Measurements from ENCODE around the gene PSMF1. TPM values are rescaled to one million over a fixed set of nuclear protein-coding genes. Genes with fewer than 3 reads are reported as not detected.
A peak's percentile ranks its signal among the peaks of the same experiment; 100 is the strongest.

Gene PSMF1
- total and polyA plus RNA-seq, 9 of the 15 experiments (the other 6 are each of a cell fraction or from before 2014, with no cell fraction given), result 8.5 to 192 (median 33.2) TPM

DNA sequence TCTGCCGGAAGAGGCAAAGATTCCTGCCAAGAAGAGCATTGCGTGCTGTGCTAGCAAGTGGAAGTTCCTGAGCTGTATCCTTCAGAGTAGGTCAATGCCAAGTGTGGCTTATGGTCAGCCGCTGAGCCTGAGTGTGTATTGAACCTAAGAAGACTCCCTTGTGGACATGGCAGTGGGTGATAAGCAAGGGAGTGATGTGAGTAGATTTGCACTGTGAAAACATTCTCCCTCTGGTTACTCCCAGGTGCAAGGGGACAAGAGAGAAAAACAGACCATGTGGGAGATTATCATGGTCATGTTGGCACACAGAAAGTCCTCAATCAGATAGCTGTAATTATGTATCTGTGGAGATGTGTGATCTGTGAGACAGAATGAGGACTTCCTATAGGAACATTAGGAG, 72.4 kb downstream of the PSMF1 start (continued):
- TF ChIP-seq DPF2 (IDR thresholded peaks at IDR 0.05), result peak; percentile 56
- TF ChIP-seq ZBTB8A (IDR thresholded peaks at IDR 0.05; ENCODE audit: partially characterized antibody), result no peak
- no peak for TF ChIP-seq NFE2L1 (tag; IDR thresholded peaks at IDR 0.05; ENCODE audit: borderline replicate concordance, low read depth)
- TF ChIP-seq TCF7 (IDR thresholded peaks at IDR 0.05; ENCODE audit: borderline replicate concordance), result no peak
- TF ChIP-seq TGIF2 (CRISPR knock-in tag; IDR thresholded peaks at IDR 0.05), result no peak
- no peak for TF ChIP-seq STAT5B (CRISPR knock-in tag; IDR thresholded peaks at IDR 0.05)
- 0 out of 4 replicates have a peak, but pooled peaks of 1 of the 2 experiments have one; percentile 18 for TF ChIP-seq FOXK2 (conservative IDR thresholded peaks at IDR 0.05 in 1 of 2, IDR thresholded peaks at IDR 0.05 in 1 of 2; ENCODE audit: low read depth in 2 of 2)
- TF ChIP-seq, protein P1, sequence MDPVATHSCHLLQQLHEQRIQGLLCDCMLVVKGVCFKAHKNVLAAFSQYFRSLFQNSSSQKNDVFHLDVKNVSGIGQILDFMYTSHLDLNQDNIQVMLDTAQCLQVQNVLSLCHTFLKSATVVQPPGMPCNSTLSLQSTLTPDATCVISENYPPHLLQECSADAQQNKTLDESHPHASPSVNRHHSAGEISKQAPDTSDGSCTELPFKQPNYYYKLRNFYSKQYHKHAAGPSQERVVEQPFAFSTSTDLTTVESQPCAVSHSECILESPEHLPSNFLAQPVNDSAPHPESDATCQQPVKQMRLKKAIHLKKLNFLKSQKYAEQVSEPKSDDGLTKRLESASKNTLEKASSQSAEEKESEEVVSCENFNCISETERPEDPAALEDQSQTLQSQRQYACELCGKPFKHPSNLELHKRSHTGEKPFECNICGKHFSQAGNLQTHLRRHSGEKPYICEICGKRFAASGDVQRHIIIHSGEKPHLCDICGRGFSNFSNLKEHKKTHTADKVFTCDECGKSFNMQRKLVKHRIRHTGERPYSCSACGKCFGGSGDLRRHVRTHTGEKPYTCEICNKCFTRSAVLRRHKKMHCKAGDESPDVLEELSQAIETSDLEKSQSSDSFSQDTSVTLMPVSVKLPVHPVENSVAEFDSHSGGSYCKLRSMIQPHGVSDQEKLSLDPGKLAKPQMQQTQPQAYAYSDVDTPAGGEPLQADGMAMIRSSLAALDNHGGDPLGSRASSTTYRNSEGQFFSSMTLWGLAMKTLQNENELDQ (CRISPR knock-in tag; IDR thresholded peaks at IDR 0.05; ENCODE audit: borderline replicate concordance), result no peak
- TF ChIP-seq, protein P2, sequence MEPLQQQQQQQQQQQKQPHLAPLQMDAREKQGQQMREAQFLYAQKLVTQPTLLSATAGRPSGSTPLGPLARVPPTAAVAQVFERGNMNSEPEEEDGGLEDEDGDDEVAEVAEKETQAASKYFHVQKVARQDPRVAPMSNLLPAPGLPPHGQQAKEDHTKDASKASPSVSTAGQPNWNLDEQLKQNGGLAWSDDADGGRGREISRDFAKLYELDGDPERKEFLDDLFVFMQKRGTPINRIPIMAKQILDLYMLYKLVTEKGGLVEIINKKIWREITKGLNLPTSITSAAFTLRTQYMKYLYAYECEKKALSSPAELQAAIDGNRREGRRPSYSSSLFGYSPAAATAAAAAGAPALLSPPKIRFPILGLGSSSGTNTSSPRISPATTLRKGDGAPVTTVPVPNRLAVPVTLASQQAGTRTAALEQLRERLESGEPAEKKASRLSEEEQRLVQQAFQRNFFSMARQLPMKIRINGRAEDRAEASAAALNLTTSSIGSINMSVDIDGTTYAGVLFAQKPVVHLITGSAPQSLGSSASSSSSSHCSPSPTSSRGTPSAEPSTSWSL (CRISPR knock-in tag; IDR thresholded peaks at IDR 0.05; ENCODE audit: borderline replicate concordance), result no peak
- TF ChIP-seq, protein P3, sequence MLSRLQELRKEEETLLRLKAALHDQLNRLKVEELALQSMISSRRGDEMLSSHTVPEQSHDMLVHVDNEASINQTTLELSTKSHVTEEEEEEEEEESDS (CRISPR knock-in tag; IDR thresholded peaks at IDR 0.05), result no peak
- peak; percentile 88 for TF ChIP-seq CBFA2T2 (conservative IDR thresholded peaks at IDR 0.05)
- no peak for TF ChIP-seq ZNF146 (CRISPR knock-in tag; IDR thresholded peaks at IDR 0.05; ENCODE audit: unreplicated experiment)
- peak; percentile 82 for TF ChIP-seq NCOR1 (IDR thresholded peaks at IDR 0.05)
- TF ChIP-seq CCNT2 (IDR thresholded peaks at IDR 0.05; ENCODE audit: borderline replicate concordance, extremely low read depth, insufficient read length, low read depth, low read length), result no peak
- TF ChIP-seq ZFP1 (CRISPR knock-in tag; IDR thresholded peaks at IDR 0.05), result no peak
- no peak for TF ChIP-seq SNIP1 (IDR thresholded peaks at IDR 0.05; ENCODE audit: low read depth)
- peak; percentile 24; the same call in 1 of the 2 replicates for TF ChIP-seq CREM (IDR thresholded peaks at IDR 0.05; ENCODE audit: low read depth)
- TF ChIP-seq HDGF (IDR thresholded peaks at IDR 0.05), result no peak
- TF ChIP-seq ZNF644 (tag; IDR thresholded peaks at IDR 0.05; ENCODE audit: low read depth), result no peak
- TF ChIP-seq NFIC (IDR thresholded peaks at IDR 0.05), result peak; percentile 60
- no peak for TF ChIP-seq ZNF778 (CRISPR knock-in tag; IDR thresholded peaks at IDR 0.05)
- TF ChIP-seq, protein P4, sequence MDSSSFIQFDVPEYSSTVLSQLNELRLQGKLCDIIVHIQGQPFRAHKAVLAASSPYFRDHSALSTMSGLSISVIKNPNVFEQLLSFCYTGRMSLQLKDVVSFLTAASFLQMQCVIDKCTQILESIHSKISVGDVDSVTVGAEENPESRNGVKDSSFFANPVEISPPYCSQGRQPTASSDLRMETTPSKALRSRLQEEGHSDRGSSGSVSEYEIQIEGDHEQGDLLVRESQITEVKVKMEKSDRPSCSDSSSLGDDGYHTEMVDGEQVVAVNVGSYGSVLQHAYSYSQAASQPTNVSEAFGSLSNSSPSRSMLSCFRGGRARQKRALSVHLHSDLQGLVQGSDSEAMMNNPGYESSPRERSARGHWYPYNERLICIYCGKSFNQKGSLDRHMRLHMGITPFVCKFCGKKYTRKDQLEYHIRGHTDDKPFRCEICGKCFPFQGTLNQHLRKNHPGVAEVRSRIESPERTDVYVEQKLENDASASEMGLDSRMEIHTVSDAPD (CRISPR knock-in tag; IDR thresholded peaks at IDR 0.05), result no peak
- TF ChIP-seq, protein P5, sequence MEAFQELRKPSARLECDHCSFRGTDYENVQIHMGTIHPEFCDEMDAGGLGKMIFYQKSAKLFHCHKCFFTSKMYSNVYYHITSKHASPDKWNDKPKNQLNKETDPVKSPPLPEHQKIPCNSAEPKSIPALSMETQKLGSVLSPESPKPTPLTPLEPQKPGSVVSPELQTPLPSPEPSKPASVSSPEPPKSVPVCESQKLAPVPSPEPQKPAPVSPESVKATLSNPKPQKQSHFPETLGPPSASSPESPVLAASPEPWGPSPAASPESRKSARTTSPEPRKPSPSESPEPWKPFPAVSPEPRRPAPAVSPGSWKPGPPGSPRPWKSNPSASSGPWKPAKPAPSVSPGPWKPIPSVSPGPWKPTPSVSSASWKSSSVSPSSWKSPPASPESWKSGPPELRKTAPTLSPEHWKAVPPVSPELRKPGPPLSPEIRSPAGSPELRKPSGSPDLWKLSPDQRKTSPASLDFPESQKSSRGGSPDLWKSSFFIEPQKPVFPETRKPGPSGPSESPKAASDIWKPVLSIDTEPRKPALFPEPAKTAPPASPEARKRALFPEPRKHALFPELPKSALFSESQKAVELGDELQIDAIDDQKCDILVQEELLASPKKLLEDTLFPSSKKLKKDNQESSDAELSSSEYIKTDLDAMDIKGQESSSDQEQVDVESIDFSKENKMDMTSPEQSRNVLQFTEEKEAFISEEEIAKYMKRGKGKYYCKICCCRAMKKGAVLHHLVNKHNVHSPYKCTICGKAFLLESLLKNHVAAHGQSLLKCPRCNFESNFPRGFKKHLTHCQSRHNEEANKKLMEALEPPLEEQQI (IDR thresholded peaks at IDR 0.05), result no peak
